Measurements from ENCODE around the gene HDAC9.

GRCh38 chr7:18958627-18959026, 463.1 kb downstream of the HDAC9 start:
- TF ChIP-seq, protein P1, sequence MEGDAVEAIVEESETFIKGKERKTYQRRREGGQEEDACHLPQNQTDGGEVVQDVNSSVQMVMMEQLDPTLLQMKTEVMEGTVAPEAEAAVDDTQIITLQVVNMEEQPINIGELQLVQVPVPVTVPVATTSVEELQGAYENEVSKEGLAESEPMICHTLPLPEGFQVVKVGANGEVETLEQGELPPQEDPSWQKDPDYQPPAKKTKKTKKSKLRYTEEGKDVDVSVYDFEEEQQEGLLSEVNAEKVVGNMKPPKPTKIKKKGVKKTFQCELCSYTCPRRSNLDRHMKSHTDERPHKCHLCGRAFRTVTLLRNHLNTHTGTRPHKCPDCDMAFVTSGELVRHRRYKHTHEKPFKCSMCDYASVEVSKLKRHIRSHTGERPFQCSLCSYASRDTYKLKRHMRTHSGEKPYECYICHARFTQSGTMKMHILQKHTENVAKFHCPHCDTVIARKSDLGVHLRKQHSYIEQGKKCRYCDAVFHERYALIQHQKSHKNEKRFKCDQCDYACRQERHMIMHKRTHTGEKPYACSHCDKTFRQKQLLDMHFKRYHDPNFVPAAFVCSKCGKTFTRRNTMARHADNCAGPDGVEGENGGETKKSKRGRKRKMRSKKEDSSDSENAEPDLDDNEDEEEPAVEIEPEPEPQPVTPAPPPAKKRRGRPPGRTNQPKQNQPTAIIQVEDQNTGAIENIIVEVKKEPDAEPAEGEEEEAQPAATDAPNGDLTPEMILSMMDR (conservative IDR thresholded peaks at IDR 0.05; ENCODE audit: low read depth, low read length): no peak
- TF ChIP-seq EZH2 (IDR thresholded peaks at IDR 0.05; ENCODE audit: borderline replicate concordance, low read depth, low read length, poor library complexity, severe bottlenecking): no peak
